NCI-H2196 (cell line): Measurements from ENCODE around the gene VPS39.

Source experiments
- DNase-seq: peaks from one replicate; lab custom pipeline; 2025; ENCODE audit not compliant: unreplicated experiment; lab: John Stamatoyannopoulos, UW

The VPS39 gene

DNA sequence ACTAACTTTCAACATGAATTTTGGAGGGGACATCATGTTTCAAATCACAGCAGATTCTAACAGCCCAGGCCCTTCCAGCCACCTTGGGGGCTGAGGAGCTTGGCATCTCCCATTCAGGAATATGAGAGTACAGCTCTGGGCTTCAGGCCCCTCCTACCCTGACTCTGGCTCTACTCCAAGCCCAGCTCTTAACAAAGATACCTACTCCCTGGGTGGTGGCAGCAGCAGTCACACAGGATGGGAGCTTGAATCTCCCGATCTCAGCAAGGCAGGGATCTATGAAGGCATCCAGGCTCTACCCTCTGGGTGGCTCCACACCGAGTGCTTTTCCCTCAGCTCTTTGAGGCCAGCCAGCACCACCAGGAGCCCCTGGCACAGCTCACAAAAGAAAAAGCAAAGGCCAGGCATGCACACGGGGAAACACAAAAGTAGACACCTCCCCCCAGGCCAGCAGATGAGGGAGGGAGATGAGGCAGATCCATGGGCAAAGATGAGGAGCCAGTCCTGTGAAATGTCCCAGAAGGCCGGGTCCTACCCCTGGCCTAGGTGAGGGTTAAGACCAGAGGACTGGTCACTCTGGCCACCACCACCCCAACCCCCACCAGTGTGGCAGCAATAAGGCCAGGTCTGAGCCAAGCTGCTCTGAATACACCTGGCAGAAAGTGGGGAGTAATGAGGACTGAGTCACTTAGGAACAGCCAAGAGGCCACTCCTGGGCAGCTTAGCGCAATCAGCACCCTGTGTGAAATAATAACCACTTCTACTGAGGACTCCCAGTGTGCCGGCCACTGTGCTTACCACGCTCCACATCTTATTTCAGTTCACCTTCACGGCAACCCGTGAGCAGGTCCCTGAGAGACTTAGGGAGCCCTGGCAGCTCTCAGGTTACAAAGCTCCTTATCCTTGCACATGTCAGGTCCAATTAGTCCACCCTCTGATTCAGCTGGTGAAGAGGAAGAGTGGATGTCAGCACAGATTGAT, 76.0 kb downstream of the VPS39 start:
- DNase-seq, result peak; percentile 40

DNA sequence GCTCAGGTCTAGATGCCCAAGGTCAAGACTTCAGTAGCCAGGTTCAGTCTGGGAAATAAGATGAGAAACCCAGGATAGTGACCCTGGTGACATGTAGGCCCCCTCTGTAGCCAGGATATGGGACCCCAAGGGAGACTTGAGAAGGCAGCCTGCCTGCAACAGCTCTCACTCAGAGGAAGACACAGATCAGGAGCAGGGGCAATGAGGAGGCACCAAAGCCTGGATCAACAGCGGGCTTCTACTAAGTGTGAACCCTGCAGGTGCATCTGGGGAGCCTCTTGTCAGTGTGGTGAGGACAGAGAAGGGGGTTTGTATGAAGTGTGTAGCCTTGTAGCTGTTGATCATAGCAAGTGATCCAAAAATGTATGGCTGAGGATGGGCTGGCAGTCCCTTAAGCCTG, 77.1 kb downstream of the VPS39 start:
- DNase-seq, result no peak

DNA sequence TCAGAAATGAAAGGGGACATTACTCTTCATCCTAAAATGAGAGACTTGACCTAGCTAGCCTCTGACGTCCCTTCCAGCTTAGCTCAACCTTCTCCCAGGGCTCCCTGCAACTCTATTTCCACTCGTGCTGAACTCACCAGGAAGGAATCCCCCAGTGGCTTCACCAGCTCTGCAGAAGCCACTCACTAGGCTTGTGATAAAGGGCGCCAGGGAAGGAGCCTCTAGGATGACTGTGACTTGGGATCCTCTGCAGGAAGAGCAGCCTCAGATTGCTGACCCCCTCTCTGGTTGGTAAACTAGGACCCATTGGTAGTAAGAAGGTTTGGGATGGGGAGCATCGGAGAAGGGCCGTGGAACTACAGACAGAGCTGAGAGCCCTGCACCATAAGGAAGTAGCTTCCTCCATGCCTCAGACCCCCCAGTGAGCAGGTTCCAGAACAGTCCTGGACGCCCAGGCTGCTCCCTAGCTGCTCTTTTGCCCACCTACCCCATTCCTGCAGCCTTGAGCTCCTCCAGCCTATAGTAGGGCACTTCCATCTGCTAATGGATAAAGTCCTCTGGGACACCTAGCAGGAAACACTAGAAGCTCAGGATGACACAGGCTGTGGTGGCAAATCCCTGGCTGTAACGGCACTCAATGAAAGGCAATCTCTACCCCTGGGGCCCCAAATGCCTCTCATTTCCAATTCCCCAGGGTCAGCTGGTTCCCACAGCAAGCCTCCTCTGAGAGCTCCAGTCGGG, 77.7 kb downstream of the VPS39 start:
- no peak for DNase-seq

DNA sequence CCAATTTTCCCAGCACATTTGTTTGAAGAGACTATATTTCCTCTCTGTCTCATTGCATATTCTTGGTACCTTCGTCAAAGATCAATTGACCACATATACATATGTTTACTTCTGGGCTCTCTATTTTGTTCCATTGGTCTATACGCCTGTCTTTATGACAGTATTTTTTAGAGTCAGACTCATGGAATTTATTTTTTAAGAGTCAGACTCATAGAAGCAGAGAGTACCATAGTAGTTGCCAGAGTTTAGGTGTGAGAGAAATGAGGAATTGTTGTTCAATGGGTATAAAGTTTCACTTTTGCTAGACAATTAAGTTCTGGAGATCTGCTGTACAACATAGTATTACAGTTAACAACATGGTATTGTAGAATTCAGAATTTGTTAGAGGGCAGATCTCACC, 78.7 kb downstream of the VPS39 start:
- no peak for DNase-seq

DNA sequence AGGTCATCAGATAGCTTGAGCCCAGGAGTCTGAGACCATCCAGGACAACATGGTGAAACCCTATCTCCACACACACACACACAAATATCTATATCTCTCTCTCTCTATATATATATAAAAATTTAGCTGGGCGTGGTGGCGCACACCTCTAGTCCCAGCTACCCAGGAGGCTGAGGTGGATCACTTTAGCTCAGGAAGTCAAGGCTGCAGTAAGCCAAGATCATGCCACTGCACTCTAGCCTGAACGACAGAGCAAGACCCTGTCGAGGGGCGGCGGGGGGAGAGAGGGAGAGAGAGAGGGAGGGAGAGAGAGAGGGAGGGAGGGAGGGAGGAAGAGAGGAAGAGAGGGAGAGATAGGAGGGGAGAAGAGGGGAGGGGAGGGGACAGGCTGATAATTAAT, 79.6 kb downstream of the VPS39 start:
- no peak for DNase-seq

DNA sequence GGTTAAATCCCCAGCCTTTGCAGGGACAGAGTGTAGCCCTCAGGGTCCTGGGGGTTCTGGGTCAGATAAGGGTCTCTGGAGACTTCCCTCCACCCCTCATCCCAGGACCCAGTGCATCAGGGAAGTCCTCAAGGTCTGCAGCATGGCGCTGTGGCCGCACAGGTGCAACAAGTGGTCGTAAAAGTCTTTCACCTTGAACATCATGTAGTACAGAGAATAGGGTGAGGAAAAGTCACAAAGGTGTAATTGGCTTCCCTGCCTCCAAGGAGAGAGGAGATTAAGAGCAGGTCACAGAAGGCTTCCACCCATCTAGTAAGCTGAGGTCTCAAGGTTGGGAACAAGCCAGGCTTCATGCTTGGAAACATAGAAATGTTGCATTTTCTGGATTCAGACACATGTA, 84.6 kb downstream of the VPS39 start:
- no peak for DNase-seq

DNA sequence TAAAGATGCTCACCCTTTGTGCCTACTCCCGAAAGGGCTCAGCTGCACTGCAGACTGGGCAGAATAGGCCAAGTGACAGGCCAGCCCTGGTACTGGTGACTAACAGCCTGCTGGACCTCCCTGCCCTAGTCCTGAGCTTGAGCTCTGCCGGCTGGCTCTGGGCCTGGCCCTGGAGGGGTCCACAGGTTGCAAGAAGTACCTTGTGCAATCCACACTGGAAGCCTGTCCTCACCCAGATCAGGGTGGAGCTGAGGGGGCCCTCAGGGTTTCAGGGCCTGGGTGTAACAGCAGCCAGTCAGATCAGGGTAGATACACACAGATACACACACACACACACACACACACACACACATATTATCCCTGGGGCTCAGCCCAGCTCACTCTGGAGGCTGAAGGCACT, 86.4 kb downstream of the VPS39 start:
- no peak for DNase-seq

DNA sequence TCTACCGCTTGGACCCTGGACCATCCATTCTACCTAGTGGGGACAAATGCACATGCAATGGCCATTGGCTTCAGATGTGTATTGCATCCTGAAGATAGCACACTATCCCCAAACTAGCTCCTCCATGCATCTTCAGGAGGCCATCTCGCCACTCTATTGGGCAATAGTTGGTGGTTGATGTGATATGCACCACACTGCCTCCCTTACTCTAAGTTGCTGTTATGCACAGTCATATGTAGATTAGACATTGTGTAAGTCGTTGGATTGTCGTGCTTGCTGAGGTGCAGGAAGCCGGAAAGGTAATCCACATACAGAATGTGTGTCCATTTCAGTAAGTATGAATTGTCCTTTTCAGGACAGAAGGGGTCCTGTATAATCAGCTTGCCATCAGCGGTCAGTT, 87.1 kb downstream of the VPS39 start:
- no peak for DNase-seq

DNA sequence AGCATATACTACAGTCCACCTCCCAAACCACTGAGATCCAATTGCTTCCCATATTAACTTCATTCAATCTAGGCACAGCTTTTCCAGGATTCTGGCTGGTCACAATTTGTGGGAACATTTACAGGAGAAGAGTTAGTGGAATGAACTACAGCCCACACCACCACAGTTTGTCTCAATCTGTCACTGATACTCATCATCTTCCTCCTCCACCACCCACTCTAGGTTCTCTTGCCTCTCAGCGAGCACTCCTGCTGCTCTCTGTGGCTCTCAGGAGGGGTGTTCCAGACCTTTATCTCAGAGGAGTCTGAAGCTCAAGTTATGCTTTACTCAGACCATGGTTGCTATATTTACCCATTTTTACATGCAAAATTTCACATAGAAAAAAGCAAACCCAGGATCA, 87.8 kb downstream of the VPS39 start:
- no peak for DNase-seq

DNA sequence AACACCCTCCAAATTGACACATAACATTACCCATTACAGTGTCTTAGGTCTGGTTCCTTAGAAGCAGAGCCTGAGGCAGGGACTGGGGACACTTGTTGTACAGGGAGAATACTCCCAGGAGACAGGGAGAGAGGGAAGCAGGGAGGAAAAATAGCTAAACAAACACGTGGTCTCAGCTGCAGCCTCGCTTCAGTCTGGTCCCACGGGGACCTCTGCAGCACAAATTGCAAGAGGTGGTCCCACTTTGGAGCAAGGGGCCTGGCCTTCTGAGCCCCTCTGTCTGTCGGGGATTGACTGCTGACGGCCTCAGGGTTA, 88.7 kb downstream of the VPS39 start:
- DNase-seq, result no peak

DNA sequence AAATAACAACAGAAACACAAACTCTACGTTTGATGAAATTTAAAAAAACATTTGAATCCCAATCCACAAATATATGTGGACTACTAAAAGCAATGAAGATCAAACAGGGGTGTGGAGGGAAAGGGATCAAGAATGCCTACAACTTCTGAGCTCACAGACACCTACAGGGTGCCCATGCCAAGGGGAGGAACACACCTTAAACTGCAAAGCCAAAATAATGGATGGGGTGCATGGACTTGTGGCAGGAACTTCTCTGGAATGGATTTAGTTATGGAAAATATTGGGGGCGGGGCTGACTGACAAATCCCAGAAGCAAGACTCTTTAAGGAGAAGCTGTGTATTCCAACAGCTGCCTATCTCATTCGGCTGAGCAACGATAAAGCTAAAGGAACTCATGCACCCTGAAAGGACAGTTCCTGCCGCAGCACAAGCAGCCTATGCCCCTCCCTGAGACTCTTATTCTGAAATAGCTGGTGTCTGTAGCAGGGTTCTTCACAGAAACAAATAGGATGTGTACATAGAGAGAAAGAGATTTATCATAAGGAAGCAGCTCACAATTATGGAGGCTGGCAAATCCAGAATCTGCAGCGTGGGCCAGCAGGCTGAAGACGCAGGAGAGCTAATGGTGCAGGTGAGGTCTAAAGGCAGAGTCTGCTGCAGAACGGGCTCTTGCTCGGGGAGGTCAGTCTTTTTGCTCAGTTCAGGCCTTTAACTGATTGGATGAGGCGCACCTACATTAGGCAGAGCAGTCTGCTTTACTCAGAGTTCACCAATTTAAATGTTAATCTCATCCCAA, 89.3 kb downstream of the VPS39 start:
- peak; percentile 20 for DNase-seq

DNA sequence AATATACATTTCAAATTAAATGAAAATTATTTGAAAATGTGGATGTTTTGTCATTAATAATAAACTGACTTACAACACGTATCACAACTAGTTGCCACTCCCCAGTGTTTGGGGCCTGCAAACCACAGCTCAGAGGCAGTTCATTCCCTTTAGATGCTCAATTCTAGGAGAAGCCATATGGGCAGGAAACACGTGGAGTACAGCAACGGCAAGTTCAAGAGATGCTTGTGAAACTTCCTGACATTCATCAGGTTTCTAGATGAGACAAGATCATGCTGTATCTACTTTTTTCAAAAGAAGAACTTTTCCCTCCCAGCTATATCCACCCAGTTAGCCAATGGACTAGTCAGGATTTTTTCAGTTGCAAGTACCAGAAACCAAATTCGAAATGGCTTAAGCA, 96.2 kb downstream of the VPS39 start:
- no peak for DNase-seq

DNA sequence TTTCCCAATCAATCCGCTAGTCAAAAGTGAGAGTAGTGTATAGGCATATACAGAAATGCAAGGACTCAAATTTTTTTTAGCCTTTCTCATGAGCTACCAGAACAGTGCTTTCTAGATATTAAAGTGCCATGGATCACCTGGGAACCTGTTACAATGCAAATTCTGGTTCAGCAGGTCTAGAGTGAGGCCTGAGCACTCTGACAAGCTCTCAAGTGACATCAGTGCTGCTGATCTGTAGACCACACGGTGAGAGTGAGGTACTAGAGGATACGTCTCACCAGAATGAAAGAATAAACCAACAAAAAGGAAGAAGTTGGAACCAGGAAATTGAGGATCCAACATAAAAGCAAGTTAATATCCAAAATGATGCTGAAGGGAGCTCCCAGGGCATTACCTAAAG, 97.7 kb downstream of the VPS39 start:
- DNase-seq, result peak; percentile 4

DNA sequence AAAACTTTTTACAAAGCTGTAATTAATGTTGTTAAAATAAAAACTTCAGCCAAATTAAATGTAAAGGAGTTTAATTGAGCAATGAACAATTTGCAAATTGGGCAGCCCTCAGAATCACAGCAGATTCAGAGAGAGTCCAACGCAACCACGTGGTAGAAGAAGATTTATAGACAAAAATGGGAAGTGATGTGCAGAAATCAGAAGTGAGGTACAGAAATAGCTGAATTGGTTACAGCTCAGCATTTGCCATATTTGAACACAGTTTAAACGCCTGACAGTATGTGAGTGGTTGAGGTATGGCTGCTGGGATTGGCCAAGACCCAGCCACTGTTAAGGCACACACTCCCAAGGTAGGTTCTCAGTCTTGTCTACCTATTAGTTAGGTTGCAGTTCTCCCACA, 99.3 kb downstream of the VPS39 start:
- no peak for DNase-seq
